Activated CD4-positive, alpha-beta memory T cell treated with anti-CD3 and anti-CD28 coated beads, Interleukin-2, amount 10 ng/mL, durations not matched to agents 7 days and 5 days (primary cell): Measurements from ENCODE around the gene JAKMIP3. TPM values are rescaled to one million over a fixed set of nuclear protein-coding genes. Genes with fewer than 3 reads are reported as not detected.

Source experiments
- CTCF ChIA-PET: fragments of 350-600 bp; sonication (Branson Sonifier 250); formaldehyde crosslinking; loops from one replicate; lab custom pipeline; 2021; ENCODE audit warnings: antibody characterized with exemption, inconsistent platforms; lab: Charles Lee
- POLR2A ChIA-PET: fragments of 350-600 bp; sonication (Branson Sonifier 250); formaldehyde crosslinking; loops from one replicate; lab custom pipeline; 2021; ENCODE audit warnings: antibody characterized with exemption; lab: Charles Lee
- DNase-seq: peaks from one replicate; pipeline ENCODE4 v3.0.0-alpha.2; 2020
- H3K27ac Mint-ChIP-seq: one replicate; pipeline ENCODE4 v1.8.0; 2021; ENCODE audit warnings: mild to moderate bottlenecking, mixed read lengths
- H3K27me3 Mint-ChIP-seq: one replicate; pipeline ENCODE4 v1.8.0; 2021; ENCODE audit warnings: mixed read lengths
- H3K36me3 Mint-ChIP-seq: one replicate; pipeline ENCODE4 v1.8.0; 2021; ENCODE audit warnings: low read depth, mixed read lengths
- H3K4me1 Mint-ChIP-seq: one replicate; pipeline ENCODE4 v1.8.0; 2021; ENCODE audit warnings: mixed read lengths
- H3K4me3 Mint-ChIP-seq: one replicate; pipeline ENCODE4 v1.8.0; 2021; ENCODE audit warnings: mild to moderate bottlenecking, mixed read lengths
- H3K9me3 Mint-ChIP-seq: one replicate; pipeline ENCODE4 v1.8.0; 2021; ENCODE audit warnings: mixed read lengths
- total RNA-seq, 2 experiments: library from RNA; stranded (reverse); gene quantifications; one replicate each; pipeline ENCODE4 v1.2.3, GENCODE V29; 2021

Gene JAKMIP3
- total RNA-seq, 2 experiments from 2014 or later: 0.83 to 0.90 TPM

GRCh38 chr10:132050191-132050590 is 15.6 kb upstream of the JAKMIP3 start:
- Mint-ChIP-seq H3K9me3 (peaks cover 16% of the 10 kb centered on the region), H3K36me3 (peaks cover 4% of the 10 kb centered on the region), H3K27ac (no peak overlapping the region), H3K4me3 (no peak overlapping the region), H3K4me1 (no peaks in the 10 kb centered on the region), H3K27me3 (peaks cover 4% of the 10 kb centered on the region)
- ChIA-PET CTCF (interaction anchor here (0.7 to 1.2 kb wide), 2 partner anchors 27 to 165 kb away, joined by 3 to 4 read pairs; no protein-coding TSS in a partner anchor), POLR2A (no interaction called here)
- no peak for DNase-seq

DNA sequence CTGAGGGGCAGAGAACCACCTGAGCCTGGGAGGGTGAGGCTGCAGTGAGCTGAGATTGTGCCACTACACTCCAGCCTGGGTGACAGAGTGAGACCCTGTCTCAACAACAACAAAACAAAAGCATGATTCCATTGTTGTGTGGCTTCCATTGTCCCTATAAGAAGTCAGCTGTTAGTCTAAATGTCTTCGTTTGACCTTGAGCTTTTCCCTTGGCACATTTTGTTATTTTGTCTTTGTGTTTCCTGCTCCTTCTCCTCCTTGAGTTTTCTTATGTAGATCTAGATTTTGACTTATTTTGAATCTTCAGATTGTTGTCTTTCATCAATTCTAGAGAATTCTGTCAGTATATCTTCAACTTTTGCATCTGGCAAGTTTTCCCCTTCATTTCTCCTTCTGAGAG is 13.6 kb upstream of the JAKMIP3 start:
- Mint-ChIP-seq H3K9me3 (peaks cover 16% of the 10 kb centered on the region), H3K4me1 (no peaks in the 10 kb centered on the region), H3K4me3 (no peak overlapping the region), H3K27ac (no peak overlapping the region), H3K36me3 (peaks cover 4% of the 10 kb centered on the region), H3K27me3 (peaks cover 3% of the 10 kb centered on the region)
- POLR2A ChIA-PET: no interaction called here
- DNase-seq: no peak
- CTCF ChIA-PET: no interaction called here

DNA sequence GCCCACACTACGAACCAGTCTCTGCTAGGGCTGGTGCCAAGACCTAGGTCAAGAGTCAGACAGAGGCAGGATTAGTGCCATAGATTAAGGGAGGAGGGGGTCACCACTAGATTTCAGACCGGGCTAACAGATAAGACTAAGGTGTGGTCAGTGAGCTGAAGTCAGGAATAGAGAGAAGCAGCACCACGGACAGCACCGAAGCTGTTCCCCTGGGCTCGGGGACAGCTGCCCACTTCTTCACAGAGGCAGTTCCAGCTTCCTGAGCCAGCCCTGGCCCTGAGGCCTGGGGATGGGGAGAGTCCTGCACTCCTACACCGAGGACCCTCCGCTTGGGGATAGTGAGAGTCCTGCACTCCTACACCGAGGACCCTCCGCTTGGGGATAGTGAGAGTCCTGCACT is 11.2 kb upstream of the JAKMIP3 start:
- H3K4me1 Mint-ChIP-seq: no peaks in the 10 kb centered on the region
- peaks cover 16% of the 10 kb centered on the region for H3K9me3 Mint-ChIP-seq
- H3K4me3 Mint-ChIP-seq: no peak overlapping the region
- peaks cover 2% of the 10 kb centered on the region for H3K27me3 Mint-ChIP-seq
- POLR2A ChIA-PET: no interaction called here
- no peak overlapping the region for H3K27ac Mint-ChIP-seq
- DNase-seq: no peak
- CTCF ChIA-PET: no interaction called here
- peaks cover 4% of the 10 kb centered on the region for H3K36me3 Mint-ChIP-seq

- no peaks in the 10 kb centered on the region for H3K27me3 Mint-ChIP-seq
- POLR2A ChIA-PET: no interaction called here
- no peak overlapping the region for H3K27ac Mint-ChIP-seq
- H3K36me3 Mint-ChIP-seq: peaks cover 4% of the 10 kb centered on the region
- no peaks in the 10 kb centered on the region for H3K4me1 Mint-ChIP-seq
- no peak overlapping the region for H3K4me3 Mint-ChIP-seq
- no peak for DNase-seq
- CTCF ChIA-PET: no interaction called here
- peaks cover 16% of the 10 kb centered on the region for H3K9me3 Mint-ChIP-seq
Observed at GRCh38 chr10:132055616-132056015, 10.1 kb upstream of the JAKMIP3 start.

DNA sequence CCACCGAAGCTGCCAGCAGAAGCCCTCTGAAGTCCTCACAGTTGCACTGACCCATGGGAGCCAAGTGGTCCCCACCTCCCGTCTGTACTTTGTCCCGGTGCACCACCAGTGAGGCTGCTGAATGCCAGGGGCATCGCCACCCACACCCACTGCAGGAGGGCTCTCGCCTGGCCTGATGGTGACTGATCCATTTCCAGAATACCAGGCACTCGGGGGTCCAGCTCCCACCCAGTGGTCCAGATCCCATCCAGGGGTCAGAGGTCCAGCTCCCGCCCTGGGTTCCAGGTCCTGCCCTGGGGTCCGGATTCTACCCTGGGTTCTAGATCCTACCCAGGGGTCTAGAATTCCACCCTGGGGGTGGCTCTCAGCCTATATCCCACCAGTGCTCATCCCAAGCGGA is 9.1 kb upstream of the JAKMIP3 start:
- Mint-ChIP-seq H3K4me3 (no peak overlapping the region), H3K27me3 (no peaks in the 10 kb centered on the region), H3K4me1 (no peaks in the 10 kb centered on the region), H3K27ac (no peak overlapping the region), H3K9me3 (peaks cover 16% of the 10 kb centered on the region), H3K36me3 (peaks cover 4% of the 10 kb centered on the region)
- POLR2A ChIA-PET: no interaction called here
- CTCF ChIA-PET: no interaction called here
- DNase-seq: no peak

GRCh38 chr10:132057191-132057681 is 8.5 kb upstream of the JAKMIP3 start:
- peaks cover 14% of the 10 kb centered on the region for H3K9me3 Mint-ChIP-seq
- CTCF ChIA-PET: no interaction called here
- H3K4me1 Mint-ChIP-seq: no peaks in the 10 kb centered on the region
- H3K27ac Mint-ChIP-seq: no peak overlapping the region
- H3K4me3 Mint-ChIP-seq: no peak overlapping the region
- no peak for DNase-seq
- POLR2A ChIA-PET: no interaction called here
- peaks cover 3% of the 10 kb centered on the region for H3K36me3 Mint-ChIP-seq
- H3K27me3 Mint-ChIP-seq: no peaks in the 10 kb centered on the region

- ChIA-PET POLR2A (no interaction called here), CTCF (no interaction called here)
- Mint-ChIP-seq H3K4me3 (no peak overlapping the region), H3K4me1 (no peaks in the 10 kb centered on the region), H3K27ac (no peak overlapping the region), H3K9me3 (peaks cover 7% of the 10 kb centered on the region), H3K36me3 (no peaks in the 10 kb centered on the region), H3K27me3 (no peaks in the 10 kb centered on the region)
- no peak for DNase-seq
Observed at GRCh38 chr10:132058111-132058745, 7.5 kb upstream of the JAKMIP3 start.

GRCh38 chr10:132058793-132059759 is 6.7 kb upstream of the JAKMIP3 start:
- peaks cover 3% of the 10 kb centered on the region for H3K9me3 Mint-ChIP-seq
- no peaks in the 10 kb centered on the region for H3K4me1 Mint-ChIP-seq
- no peak for DNase-seq
- CTCF ChIA-PET: no interaction called here
- H3K27me3 Mint-ChIP-seq: no peaks in the 10 kb centered on the region
- no peak overlapping the region for H3K4me3 Mint-ChIP-seq
- no peak overlapping the region for H3K27ac Mint-ChIP-seq
- no peaks in the 10 kb centered on the region for H3K36me3 Mint-ChIP-seq
- POLR2A ChIA-PET: no interaction called here

DNA sequence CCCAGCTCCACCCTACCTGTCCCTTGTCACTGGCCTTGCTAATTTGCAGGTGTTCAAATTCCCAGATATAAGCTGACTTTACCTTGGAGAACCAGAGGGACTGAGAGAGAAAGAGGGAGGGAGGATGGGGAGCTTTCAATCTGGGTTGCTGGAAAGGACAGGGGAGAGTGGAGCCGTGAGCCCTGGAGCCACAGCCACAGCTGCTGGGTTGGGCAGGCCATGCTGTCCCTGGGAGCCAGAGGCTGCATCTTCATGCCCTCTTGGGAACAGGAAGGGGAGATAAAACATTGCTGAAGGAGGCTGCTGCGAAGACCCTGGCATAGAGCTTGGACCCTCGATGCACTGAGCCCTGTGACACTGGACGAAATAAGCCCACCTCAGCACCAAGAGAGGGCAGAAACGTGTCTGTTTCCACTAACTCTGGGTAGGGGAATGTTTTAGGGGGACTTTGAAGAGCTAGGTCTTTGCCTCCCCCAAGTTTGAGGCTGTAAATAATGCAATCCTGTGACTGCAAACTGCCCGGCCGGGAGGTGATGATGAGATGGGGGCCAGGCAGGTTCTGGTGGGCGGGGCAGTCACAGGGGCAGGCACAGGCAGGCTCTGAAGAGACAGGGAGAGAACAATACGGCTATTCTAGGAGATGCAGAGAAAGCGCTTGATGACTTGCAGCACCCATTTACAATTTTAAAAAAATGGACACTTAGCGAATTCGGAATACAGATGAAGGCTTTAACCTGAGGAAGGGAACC is 5.8 kb upstream of the JAKMIP3 start:
- CTCF ChIA-PET: no interaction called here
- Mint-ChIP-seq H3K36me3 (no peaks in the 10 kb centered on the region), H3K27me3 (no peaks in the 10 kb centered on the region), H3K9me3 (no peaks in the 10 kb centered on the region), H3K4me3 (no peak overlapping the region), H3K27ac (no peak overlapping the region), H3K4me1 (no peaks in the 10 kb centered on the region)
- POLR2A ChIA-PET: no interaction called here
- DNase-seq: no peak

- H3K4me1 Mint-ChIP-seq: no peaks in the 10 kb centered on the region
- CTCF ChIA-PET: no interaction called here
Observed at GRCh38 chr10:132061030-132061429, 4.7 kb upstream of the JAKMIP3 start.

DNA sequence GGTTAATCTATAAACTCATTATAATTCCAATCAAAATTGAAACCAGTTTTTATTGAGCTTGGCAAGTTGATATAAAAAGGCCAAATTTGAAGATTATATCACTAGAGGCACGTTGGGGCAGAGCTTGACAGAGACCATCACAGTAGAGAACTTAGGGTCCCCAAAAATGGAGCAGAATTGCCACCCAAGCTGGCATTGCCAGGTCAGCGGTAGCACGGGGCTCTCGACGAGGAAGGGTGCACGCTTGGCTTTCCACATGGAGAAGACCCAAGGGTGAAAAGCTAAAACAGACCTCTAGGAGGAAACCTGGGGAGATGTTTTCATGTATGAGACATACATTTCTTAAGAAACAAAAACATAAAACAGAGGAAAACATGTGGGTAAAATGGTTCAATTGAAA is 4.3 kb upstream of the JAKMIP3 start:
- no peak overlapping the region for H3K4me3 Mint-ChIP-seq
- DNase-seq: no peak
- CTCF ChIA-PET: no interaction called here
- POLR2A ChIA-PET: no interaction called here
- H3K27me3 Mint-ChIP-seq: peaks cover 5% of the 10 kb centered on the region
- H3K4me1 Mint-ChIP-seq: no peaks in the 10 kb centered on the region
- no peaks in the 10 kb centered on the region for H3K36me3 Mint-ChIP-seq
- no peak overlapping the region for H3K27ac Mint-ChIP-seq
- H3K9me3 Mint-ChIP-seq: no peaks in the 10 kb centered on the region

More at GRCh38 chr10:132061030-132061429, 4.7 kb upstream of the JAKMIP3 start:
- no peak overlapping the region for H3K27ac Mint-ChIP-seq
- POLR2A ChIA-PET: no interaction called here
- H3K9me3 Mint-ChIP-seq: no peaks in the 10 kb centered on the region
- H3K4me3 Mint-ChIP-seq: no peak overlapping the region
- no peaks in the 10 kb centered on the region for H3K36me3 Mint-ChIP-seq
- DNase-seq: no peak
- peaks cover 3% of the 10 kb centered on the region for H3K27me3 Mint-ChIP-seq

DNA sequence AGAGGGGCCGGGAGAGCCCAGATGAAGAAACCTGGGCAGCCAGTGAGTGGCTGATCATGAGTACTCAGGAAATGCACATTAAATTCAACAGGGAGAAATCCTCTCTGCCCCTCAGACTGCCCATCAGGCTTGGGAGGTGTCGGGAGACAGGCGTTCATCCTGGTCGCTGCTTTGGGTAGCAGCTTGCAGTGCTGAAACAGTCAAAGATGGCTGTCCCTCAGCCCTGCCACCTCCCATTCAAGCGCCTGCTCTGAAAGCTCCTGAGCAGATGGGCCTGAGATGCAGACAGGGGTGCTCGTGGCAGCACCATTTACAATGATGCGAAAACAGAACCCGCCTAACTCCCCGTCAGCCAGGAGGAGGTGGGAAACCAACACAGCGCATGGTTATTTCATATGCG is 3.6 kb upstream of the JAKMIP3 start:
- Mint-ChIP-seq H3K27me3 (peaks cover 5% of the 10 kb centered on the region), H3K27ac (no peak overlapping the region), H3K4me3 (no peak overlapping the region), H3K36me3 (no peaks in the 10 kb centered on the region), H3K4me1 (no peaks in the 10 kb centered on the region), H3K9me3 (no peaks in the 10 kb centered on the region)
- ChIA-PET POLR2A (no interaction called here), CTCF (no interaction called here)
- DNase-seq: no peak
